H9 (cell line): ENCODE measurements around the gene ACACA. TPM values are rescaled to one million over a fixed set of nuclear protein-coding genes. Genes with fewer than 3 reads are reported as not detected.

Experiments used
- DNase-seq: peaks from one replicate; pipeline ENCODE4 v3.0.0-alpha.2; 2017
- H2AFZ ChIP-seq: one replicate; pipeline ENCODE4 v1.6.1; 2013; ENCODE audit warnings: mild to moderate bottlenecking, low read length, control low read depth, moderate library complexity
- H2AK5ac ChIP-seq: 2 replicates; pipeline ENCODE4 v1.6.1; 2013; ENCODE audit warnings: low read length, control low read depth, mixed read lengths; ENCODE audit not compliant: insufficient read length
- H2BK120ac ChIP-seq: one replicate; pipeline ENCODE4 v1.6.1; 2013; ENCODE audit warnings: low read depth, mild to moderate bottlenecking, low read length, control low read depth, inconsistent platforms; ENCODE audit not compliant: poor library complexity, severe bottlenecking
- H2BK12ac ChIP-seq: 2 replicates; pipeline ENCODE4 v1.6.1; 2013; ENCODE audit warnings: low read length, control low read depth, mixed read lengths, low read depth; ENCODE audit not compliant: insufficient read length
- H2BK15ac ChIP-seq: 2 replicates; pipeline ENCODE4 v1.6.1; 2013; ENCODE audit warnings: low read depth, low read length, control low read depth
- H2BK20ac ChIP-seq: one replicate; pipeline ENCODE4 v1.6.1; 2013; ENCODE audit warnings: low read depth, mild to moderate bottlenecking, low read length, control low read depth, inconsistent platforms; ENCODE audit not compliant: poor library complexity, severe bottlenecking
- H2BK5ac ChIP-seq: 2 replicates; pipeline ENCODE4 v1.6.1; 2013; ENCODE audit warnings: low read length, control low read depth, mixed read lengths; ENCODE audit not compliant: insufficient read length
- H3K14ac ChIP-seq: 2 replicates; pipeline ENCODE4 v1.6.1; 2013; ENCODE audit warnings: low read length, control low read depth; ENCODE audit not compliant: insufficient read depth
- H3K18ac ChIP-seq: 2 replicates; pipeline ENCODE4 v1.6.1; 2013; ENCODE audit warnings: low read depth, mild to moderate bottlenecking, mixed read lengths, low read length, control low read depth; ENCODE audit not compliant: insufficient read length
- H3K23ac ChIP-seq: 2 replicates; pipeline ENCODE4 v1.6.1; 2013; ENCODE audit warnings: low read length, control low read depth, mixed read lengths, low read depth; ENCODE audit not compliant: insufficient read length
- H3K23me2 ChIP-seq: 2 replicates; pipeline ENCODE4 v1.6.1; 2013; ENCODE audit warnings: low read depth, mild to moderate bottlenecking, mixed read lengths, low read length, control low read depth; ENCODE audit not compliant: insufficient read length, poor library complexity, severe bottlenecking
- H3K27ac ChIP-seq: 2 replicates; pipeline ENCODE4 v1.5.1; 2013; ENCODE audit warnings: low read length, control low read depth, mixed read lengths, low read depth; ENCODE audit not compliant: insufficient read length
- H3K27me3 ChIP-seq: 2 replicates; pipeline ENCODE4 v1.6.1; 2013; ENCODE audit warnings: low read length, control low read depth, inconsistent platforms; ENCODE audit not compliant: insufficient read depth
- H3K4ac ChIP-seq: 2 replicates; pipeline ENCODE4 v1.6.1; 2013; ENCODE audit warnings: low read depth, mild to moderate bottlenecking, control low read depth, inconsistent platforms, low read length, moderate library complexity
- H3K4me1 ChIP-seq: 2 replicates; pipeline ENCODE4 v1.6.1; 2013; ENCODE audit warnings: low read length, control low read depth, inconsistent platforms; ENCODE audit not compliant: insufficient read depth
- H3K4me2 ChIP-seq: 2 replicates; pipeline ENCODE4 v1.6.1; 2013; ENCODE audit warnings: low read length, control low read depth, mixed read lengths; ENCODE audit not compliant: insufficient read length, insufficient read depth
- H3K56ac ChIP-seq: 2 replicates; pipeline ENCODE4 v1.6.1; 2013; ENCODE audit warnings: low read depth, mild to moderate bottlenecking, mixed read lengths, low read length, control low read depth; ENCODE audit not compliant: insufficient read length
- H3K79me1 ChIP-seq: 2 replicates; pipeline ENCODE4 v1.6.1; 2013; ENCODE audit warnings: low read depth, mild to moderate bottlenecking, moderate library complexity, low read length, control low read depth, inconsistent platforms; ENCODE audit not compliant: insufficient read depth, poor library complexity, severe bottlenecking
- H3K79me2 ChIP-seq: 2 replicates; pipeline ENCODE4 v1.6.1; 2013; ENCODE audit warnings: low read length, control low read depth, inconsistent platforms; ENCODE audit not compliant: insufficient read depth
- H3K9ac ChIP-seq: 2 replicates; pipeline ENCODE4 v1.6.1; 2013; ENCODE audit warnings: low read length, control low read depth, mixed read lengths; ENCODE audit not compliant: insufficient read length; ENCODE audit errors: extremely low read depth
- H3K9me3 ChIP-seq: one replicate; pipeline ENCODE4 v1.6.1; 2013; ENCODE audit warnings: low read depth, low read length, inconsistent platforms; ENCODE audit not compliant: control insufficient read depth
- H3T11ph ChIP-seq: one replicate; pipeline ENCODE4 v1.6.1; 2013; ENCODE audit warnings: mild to moderate bottlenecking, low read length, control low read depth, inconsistent platforms
- H4K20me1 ChIP-seq: one replicate; pipeline ENCODE4 v1.6.1; 2013; ENCODE audit not compliant: control insufficient read depth, insufficient read length, insufficient read depth
- H4K5ac ChIP-seq: 2 replicates; pipeline ENCODE4 v1.6.1; 2013; ENCODE audit warnings: low read depth, mild to moderate bottlenecking, mixed read lengths, low read length, control low read depth; ENCODE audit not compliant: insufficient read length
- H4K8ac ChIP-seq: replicated peaks from 2 replicates; pipeline ENCODE4 v1.6.1; 2013; ENCODE audit warnings: low read length, control low read depth, mixed read lengths, low read depth; ENCODE audit not compliant: insufficient read length
- H4K91ac ChIP-seq: 2 replicates; pipeline ENCODE4 v1.6.1; 2013; ENCODE audit warnings: low read depth, mild to moderate bottlenecking, moderate library complexity, mixed read lengths, low read length, control low read depth; ENCODE audit not compliant: insufficient read length
- H3K27ac Mint-ChIP-seq, 3 experiments: 2 replicates in 2 of 3; 3 replicates in 1 of 3; pipeline ENCODE4 v1.8.0; 2020 to 2021; ENCODE audit warnings: mixed read lengths in 3 of 3, mild to moderate bottlenecking in 1 of 3, moderate library complexity in 1 of 3
- H3K27me3 Mint-ChIP-seq: 2 replicates; pipeline ENCODE4 v1.8.0; 2021; ENCODE audit warnings: low read depth, mild to moderate bottlenecking, moderate library complexity, mixed read lengths
- H3K36me3 Mint-ChIP-seq, 3 experiments: 2 replicates in 2 of 3; 3 replicates in 1 of 3; pipeline ENCODE4 v1.8.0; 2020 to 2021; ENCODE audit warnings: low read depth in 3 of 3, mixed read lengths in 3 of 3; ENCODE audit not compliant: insufficient read depth in 1 of 3
- H3K4me1 Mint-ChIP-seq, 2 experiments: 2 replicates each; pipeline ENCODE4 v1.8.0; 2020; ENCODE audit warnings: mixed read lengths in 2 of 2
- H3K4me3 Mint-ChIP-seq, 2 experiments: 2 replicates in 1 of 2; 3 replicates in 1 of 2; pipeline ENCODE4 v1.8.0; 2020 to 2021; ENCODE audit warnings: mild to moderate bottlenecking in 2 of 2, mixed read lengths in 2 of 2, moderate library complexity in 1 of 2
- H3K9me3 Mint-ChIP-seq, 2 experiments: 2 replicates in 1 of 2; 3 replicates in 1 of 2; pipeline ENCODE4 v1.8.0; 2020; ENCODE audit warnings: mild to moderate bottlenecking in 2 of 2, mixed read lengths in 2 of 2, moderate library complexity in 1 of 2
- CTCF ChIP-seq: fragments of 200-600 bp; sonication (generic); conservative IDR thresholded peaks from 3 replicates; pipeline ENCODE4 v1.8.0; 2021; ENCODE audit warnings: antibody characterized with exemption, mild to moderate bottlenecking
- WGBS: extraction: QIAGEN DNeasy Blood & Tissue Kit; methylation state at CpG from one replicate; pipeline ENCODE4 v1.1.7; 2013; ENCODE audit warnings: missing lambda C conversion rate, low lambda C conversion rate, mixed read lengths; ENCODE audit not compliant: insufficient read length; ENCODE audit errors: extremely low coverage; 5-methylcytosine and 5-hydroxymethylcytosine counted together
- total RNA-seq: library from RNA; stranded (reverse); gene quantifications from 2 replicates; pipeline ENCODE4 v1.2.1, GENCODE V29; 2021

ACACA gene
- total RNA-seq, 1 experiment from 2014 or later: 135 TPM

GRCh38 chr17:37322106-37322505 lies 84.5 kb downstream of the ACACA start:
- no peaks in the 10 kb centered on the region; the same call in 1 of the 2 replicates for H3K79me2 ChIP-seq
- H3K4me1 Mint-ChIP-seq: peaks cover 0 to 2% of the 10 kb centered on the region in 2 experiments; a peak in 2 of 4 replicates
- peaks cover 5% of the 10 kb centered on the region for H3K79me1 ChIP-seq
- TF ChIP-seq CTCF: no peak
- no peak overlapping the region for H2AFZ ChIP-seq
- DNase-seq: no peak
- no peak overlapping the region for H3K27ac ChIP-seq
- peak overlapping the region; percentile 53 for H2BK5ac ChIP-seq
- H3K14ac ChIP-seq: no peak overlapping the region
- no peak overlapping the region for H4K8ac ChIP-seq
- no peak overlapping the region for H3K9ac ChIP-seq
- H3K4me3 Mint-ChIP-seq: no peak overlapping the region
- no peaks in the 10 kb centered on the region for H3K23me2 ChIP-seq
- H3K36me3 Mint-ChIP-seq: peaks cover 16 to 50% (median 27%) of the 10 kb centered on the region in 3 experiments
- H3T11ph ChIP-seq: no peak overlapping the region
- no peak overlapping the region for H2BK120ac ChIP-seq
- H3K27ac Mint-ChIP-seq: peak overlapping the region; percentile 7 to 77 (median 77); a peak in 5 of 7 replicates
- no peak overlapping the region for H2BK12ac ChIP-seq
- H3K9me3 Mint-ChIP-seq: no peaks in the 10 kb centered on the region
- H3K56ac ChIP-seq: no peak overlapping the region
- H3K27me3 ChIP-seq: no peaks in the 10 kb centered on the region
- no CpG with 5 or more reads among the region's 1 CpG for WGBS
- H3K27me3 Mint-ChIP-seq: no peaks in the 10 kb centered on the region
- no peak overlapping the region for H2BK15ac ChIP-seq
- H3K4me2 ChIP-seq: no peak overlapping the region
- no peaks in the 10 kb centered on the region for H3K4me1 ChIP-seq
- no peaks in the 10 kb centered on the region for H3K9me3 ChIP-seq
- no peak overlapping the region for H3K4ac ChIP-seq
- no peak overlapping the region for H4K91ac ChIP-seq
- no peaks in the 10 kb centered on the region for H4K20me1 ChIP-seq
- no peak overlapping the region for H4K5ac ChIP-seq
- no peak overlapping the region for H2AK5ac ChIP-seq
- no peak overlapping the region for H2BK20ac ChIP-seq
- no peak overlapping the region for H3K23ac ChIP-seq
- H3K18ac ChIP-seq: no peak overlapping the region
